A549 (cell line): ENCODE data around the gene NMT1. TPM values are rescaled to one million over a fixed set of nuclear protein-coding genes. Genes with fewer than 3 reads are reported as not detected.

Experiments used
- ATAC-seq, 2 experiments: fragments of 200-7000 bp in 1 of 2; fragments of >200 bp in 1 of 2; cut with Nextera tagmentation in 1 of 2; cut with Tn5 transposase in 1 of 2; 3 replicates each; pipeline versions ENCODE4 v1.8.0 to v1.9.1; 2018 to 2020; ENCODE audit warnings: mild to moderate bottlenecking in 1 of 2, moderate library complexity in 1 of 2
- CTCF ChIA-PET: fragments of 300-600 bp; sonication (Branson Sonifier 250); formaldehyde crosslinking; extraction: SDS; loops from one replicate; lab custom pipeline; 2021; ENCODE audit warnings: antibody characterized with exemption, inconsistent platforms; lab: Yijun Ruan, JAX
- POLR2A ChIA-PET: fragments of 350-600 bp; formaldehyde crosslinking; extraction: SDS; loops from one replicate; lab custom pipeline; 2021; ENCODE audit warnings: antibody characterized with exemption, inconsistent platforms; lab: Yijun Ruan, JAX
- DNase-seq, 2 experiments: peaks; one replicate each; pipeline versions ENCODE4 v3.0.0 to v3.0.0-alpha.2; 2011 to 2016; ENCODE audit warnings: low read depth in 1 of 2, low spot score in 1 of 2
- FAIRE-seq: peaks from 2 replicates; lab custom pipeline; 2011; peaks lifted over from hg19 to GRCh38; lab: Jason Lieb, UNC
- H3K27ac ChIP-seq, 2 experiments: fragments of >200 bp; sonication (Bioruptor Twin); formaldehyde crosslinking; 3 replicates each; pipeline ENCODE4 v1.5.1; 2016 to 2017
- H3K4me1 ChIP-seq: fragments of >200 bp; sonication (Bioruptor Twin); formaldehyde crosslinking; 3 replicates; pipeline ENCODE4 v1.6.1; 2016
- H3K4me2 ChIP-seq: fragments of >200 bp; sonication (Bioruptor Twin); formaldehyde crosslinking; 3 replicates; pipeline ENCODE4 v1.6.1; 2016
- H3K4me3 ChIP-seq: fragments of >200 bp; sonication (Bioruptor Twin); formaldehyde crosslinking; 3 replicates; pipeline ENCODE4 v1.5.1; 2016
- H3K9me3 ChIP-seq: fragments of >200 bp; sonication (Bioruptor Twin); formaldehyde crosslinking; 3 replicates; pipeline ENCODE4 v1.6.1; 2016
- BHLHE40 ChIP-seq: IDR thresholded peaks from 2 replicates; pipeline ENCODE4 v1.6.1; 2012; ENCODE audit warnings: low read depth, low read length, inconsistent platforms
- CBX2 ChIP-seq: fragments of 200-600 bp; sonication (generic); IDR thresholded peaks from 2 replicates; pipeline ENCODE4 v1.6.1; 2016; ENCODE audit warnings: low read depth, mild to moderate bottlenecking, borderline replicate concordance
- CHD2 ChIP-seq: fragments of 150-350 bp; IDR thresholded peaks from 2 replicates; pipeline ENCODE4 v1.6.1; 2014; ENCODE audit warnings: low read length; ENCODE audit not compliant: partially characterized antibody
- EHF ChIP-seq: fragments of 250-450 bp; sonication (Bioruptor Pico); IDR thresholded peaks from 2 replicates; pipeline ENCODE4 v1.5.0; 2020; ENCODE audit warnings: mild to moderate bottlenecking
- ESRRA ChIP-seq: fragments of 150-350 bp; IDR thresholded peaks from 2 replicates; pipeline ENCODE4 v1.6.1; 2014; ENCODE audit warnings: mild to moderate bottlenecking, low read length, borderline replicate concordance
- HDAC2 ChIP-seq: fragments of 200-600 bp; sonication (generic); IDR thresholded peaks from 2 replicates; pipeline ENCODE4 v1.6.1; 2016
- JUNB ChIP-seq: fragments of >200 bp; sonication (Bioruptor Twin); formaldehyde crosslinking; IDR thresholded peaks from 2 replicates; pipeline ENCODE4 v1.6.1; 2016
- KDM5A ChIP-seq: fragments of 200-600 bp; sonication (generic); IDR thresholded peaks from 2 replicates; pipeline ENCODE4 v1.6.1; 2016; ENCODE audit warnings: antibody characterized with exemption, mild to moderate bottlenecking
- MYC ChIP-seq: IDR thresholded peaks from 2 replicates; pipeline ENCODE4 v1.6.1; 2012; ENCODE audit warnings: mild to moderate bottlenecking, inconsistent platforms, low read length, improper control_type of control experiment, borderline replicate concordance
- NPAS2 ChIP-seq: fragments of 250-450 bp; sonication (Bioruptor Pico); IDR thresholded peaks from 2 replicates; pipeline ENCODE4 v1.8.0; 2022; ENCODE audit warnings: mild to moderate bottlenecking, moderate library complexity, borderline replicate concordance
- PHF8 ChIP-seq: fragments of 200-600 bp; sonication (generic); IDR thresholded peaks from 2 replicates; pipeline ENCODE4 v1.6.1; 2016; ENCODE audit warnings: low read depth, mild to moderate bottlenecking, antibody characterized with exemption, moderate library complexity, borderline replicate concordance
- RAD21 ChIP-seq, 2 experiments: fragments of >200 bp in 1 of 2; sonication (Bioruptor Twin) in 1 of 2; formaldehyde crosslinking in 1 of 2; IDR thresholded peaks in 1 of 2; conservative IDR thresholded peaks in 1 of 2; 2 replicates in 1 of 2; 3 replicates in 1 of 2; pipeline ENCODE4 v1.6.1; 2012 to 2018; ENCODE audit warnings: inconsistent platforms in 1 of 2
- RFX5 ChIP-seq: fragments of 450-650 bp; IDR thresholded peaks from 2 replicates; pipeline ENCODE4 v1.7.1; 2014; ENCODE audit warnings: antibody characterized with exemption, mild to moderate bottlenecking, moderate library complexity
- RNF2 ChIP-seq: fragments of 200-600 bp; sonication (generic); IDR thresholded peaks from 2 replicates; pipeline ENCODE4 v1.6.1; 2016; ENCODE audit warnings: low read depth, mild to moderate bottlenecking, antibody characterized with exemption, moderate library complexity, borderline replicate concordance
- SMC3 ChIP-seq: fragments of >200 bp; sonication (Bioruptor Twin); formaldehyde crosslinking; IDR thresholded peaks from 3 replicates; pipeline ENCODE4 v1.6.1; 2018; ENCODE audit warnings: inconsistent platforms
- ZC3H11A ChIP-seq: fragments of 450-650 bp; IDR thresholded peaks from 2 replicates; pipeline ENCODE4 v1.6.1; 2014; ENCODE audit warnings: antibody characterized with exemption, mild to moderate bottlenecking
- ZFP36 ChIP-seq: fragments of 450-650 bp; IDR thresholded peaks from 2 replicates; pipeline ENCODE4 v1.6.1; 2014; ENCODE audit warnings: borderline replicate concordance; ENCODE audit not compliant: partially characterized antibody
- ZNF302 ChIP-seq: fragments of 250-450 bp; sonication (Bioruptor Pico); IDR thresholded peaks from 2 replicates; pipeline ENCODE4 v1.9.0; 2021; ENCODE audit warnings: inconsistent platforms, mild to moderate bottlenecking, moderate library complexity
- WGBS: methylation state at CpG from one replicate; pipeline ENCODE4 v1.1.6; 2017; ENCODE audit errors: missing lambda C conversion rate; 5-methylcytosine and 5-hydroxymethylcytosine counted together
- polyA plus RNA-seq, 4 experiments: library from polyadenylated mRNA; depleted of rRNA in 3 of 4; stranded (reverse); fragments of >200 nt; fragmentation: RNase III in 1 of 4; extraction: RNeasy Plus Mini Kit Qiagen cat#74134 plus additional on column Dnase treatment in 1 of 4; gene quantifications; 2 replicates in 3 of 4; 3 replicates in 1 of 4; pipeline ENCODE4 v1.2.3, GENCODE V29; 2011 to 2017
- TF ChIP-seq, protein P1 (sequence below): fragments of >200 bp; sonication (Bioruptor Twin); formaldehyde crosslinking; IDR thresholded peaks from 3 replicates; pipeline ENCODE4 v1.5.1; 2016
- TF ChIP-seq, protein P2 (sequence below): fragments of 200-600 bp; sonication (generic); IDR thresholded peaks from 2 replicates; pipeline ENCODE4 v1.6.1; 2016; ENCODE audit warnings: antibody characterized with exemption, mild to moderate bottlenecking, moderate library complexity
- TF ChIP-seq, protein P3 (sequence below): fragments of >200 bp; sonication (Bioruptor Twin); formaldehyde crosslinking; IDR thresholded peaks from 3 replicates; pipeline ENCODE4 v1.6.1; 2016
- TF ChIP-seq, protein P4 (sequence below): fragments of 250-450 bp; sonication (Bioruptor Pico); IDR thresholded peaks from 2 replicates; pipeline ENCODE4 v1.5.0; 2021; ENCODE audit warnings: mild to moderate bottlenecking, moderate library complexity, borderline replicate concordance
- TF ChIP-seq, protein P5 (sequence below): fragments of 250-450 bp; sonication (Bioruptor Pico); IDR thresholded peaks from 2 replicates; pipeline ENCODE4 v1.5.0; 2020; ENCODE audit warnings: low read depth, mild to moderate bottlenecking, moderate library complexity
- TF ChIP-seq, protein P6 (sequence below): IDR thresholded peaks from 2 replicates; pipeline ENCODE4 v1.6.1; 2012
- TF ChIP-seq, protein P7 (sequence below): IDR thresholded peaks from 2 replicates; pipeline ENCODE4 v1.6.1; 2012; ENCODE audit warnings: low read depth, borderline replicate concordance

NMT1 gene
- polyA plus RNA-seq, 2 of the 4 experiments (the other 2 are of a cell fraction), result 82.9 to 270 TPM

DNA sequence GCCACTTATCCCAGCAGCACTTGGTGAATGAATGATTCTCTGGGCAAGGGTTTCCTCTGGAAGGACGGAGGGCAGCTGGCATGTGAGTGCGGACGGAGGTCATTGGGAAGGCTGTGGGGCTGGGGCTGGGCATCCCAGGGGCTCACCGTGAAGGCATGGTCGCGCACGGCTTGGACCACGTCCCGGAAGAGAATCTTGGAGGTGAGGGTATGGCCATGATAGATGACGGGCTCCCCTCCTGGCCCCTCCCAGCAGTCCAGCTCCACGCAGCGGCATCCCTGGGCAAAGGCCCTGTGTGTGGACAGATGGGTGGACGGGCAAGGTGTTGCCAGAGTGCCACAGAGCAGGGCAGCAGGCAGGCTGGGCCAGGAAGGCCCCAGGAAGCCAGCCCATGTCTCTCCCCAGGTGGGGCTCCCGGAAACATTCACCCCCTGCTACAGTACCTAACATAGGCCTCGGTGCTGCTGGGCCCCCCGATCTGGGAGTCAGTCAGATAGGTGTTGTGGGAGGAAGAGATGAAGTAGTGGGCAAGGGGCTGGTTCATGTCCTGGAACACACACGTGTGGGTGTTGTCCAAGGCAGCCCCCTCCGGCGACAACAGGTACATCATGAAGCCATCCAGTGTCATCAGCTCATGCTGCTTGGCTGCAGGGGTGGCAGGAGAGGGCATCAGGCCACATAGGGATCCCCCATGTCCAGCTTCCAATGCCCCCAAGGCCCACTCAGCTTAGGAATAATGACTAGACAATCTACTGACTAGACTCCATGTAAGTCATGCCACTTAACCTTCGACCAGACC lies 56.9 kb downstream of the NMT1 start:
- no peak overlapping the region for H3K4me3 ChIP-seq
- H3K9me3 ChIP-seq, result no peaks in the 10 kb centered on the region
- FAIRE-seq (no peak), ATAC-seq (no peak), DNase-seq (no peak)
- 97% methylated on average over 20 of the region's 20 CpGs for WGBS
- peak overlapping the region in 1 of 2 experiments; percentile 7; a peak in 1 of 6 replicates for H3K27ac ChIP-seq
- TF ChIP-seq RNF2 (no peak), HDAC2 (no peak), NPAS2 (no peak), RAD21 (conservative IDR thresholded peaks at IDR 0.05 in 1 of 2, IDR thresholded peaks at IDR 0.05 in 1 of 2) (no peak), EHF (no peak), ZNF302 (CRISPR knock-in tag) (no peak), ESRRA (no peak), MYC (no peak), CHD2 (no peak), PHF8 (no peak), CBX2 (no peak), ZC3H11A (no peak)
- TF ChIP-seq, protein P1, sequence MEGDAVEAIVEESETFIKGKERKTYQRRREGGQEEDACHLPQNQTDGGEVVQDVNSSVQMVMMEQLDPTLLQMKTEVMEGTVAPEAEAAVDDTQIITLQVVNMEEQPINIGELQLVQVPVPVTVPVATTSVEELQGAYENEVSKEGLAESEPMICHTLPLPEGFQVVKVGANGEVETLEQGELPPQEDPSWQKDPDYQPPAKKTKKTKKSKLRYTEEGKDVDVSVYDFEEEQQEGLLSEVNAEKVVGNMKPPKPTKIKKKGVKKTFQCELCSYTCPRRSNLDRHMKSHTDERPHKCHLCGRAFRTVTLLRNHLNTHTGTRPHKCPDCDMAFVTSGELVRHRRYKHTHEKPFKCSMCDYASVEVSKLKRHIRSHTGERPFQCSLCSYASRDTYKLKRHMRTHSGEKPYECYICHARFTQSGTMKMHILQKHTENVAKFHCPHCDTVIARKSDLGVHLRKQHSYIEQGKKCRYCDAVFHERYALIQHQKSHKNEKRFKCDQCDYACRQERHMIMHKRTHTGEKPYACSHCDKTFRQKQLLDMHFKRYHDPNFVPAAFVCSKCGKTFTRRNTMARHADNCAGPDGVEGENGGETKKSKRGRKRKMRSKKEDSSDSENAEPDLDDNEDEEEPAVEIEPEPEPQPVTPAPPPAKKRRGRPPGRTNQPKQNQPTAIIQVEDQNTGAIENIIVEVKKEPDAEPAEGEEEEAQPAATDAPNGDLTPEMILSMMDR, result no peak
- TF ChIP-seq, protein P2, sequence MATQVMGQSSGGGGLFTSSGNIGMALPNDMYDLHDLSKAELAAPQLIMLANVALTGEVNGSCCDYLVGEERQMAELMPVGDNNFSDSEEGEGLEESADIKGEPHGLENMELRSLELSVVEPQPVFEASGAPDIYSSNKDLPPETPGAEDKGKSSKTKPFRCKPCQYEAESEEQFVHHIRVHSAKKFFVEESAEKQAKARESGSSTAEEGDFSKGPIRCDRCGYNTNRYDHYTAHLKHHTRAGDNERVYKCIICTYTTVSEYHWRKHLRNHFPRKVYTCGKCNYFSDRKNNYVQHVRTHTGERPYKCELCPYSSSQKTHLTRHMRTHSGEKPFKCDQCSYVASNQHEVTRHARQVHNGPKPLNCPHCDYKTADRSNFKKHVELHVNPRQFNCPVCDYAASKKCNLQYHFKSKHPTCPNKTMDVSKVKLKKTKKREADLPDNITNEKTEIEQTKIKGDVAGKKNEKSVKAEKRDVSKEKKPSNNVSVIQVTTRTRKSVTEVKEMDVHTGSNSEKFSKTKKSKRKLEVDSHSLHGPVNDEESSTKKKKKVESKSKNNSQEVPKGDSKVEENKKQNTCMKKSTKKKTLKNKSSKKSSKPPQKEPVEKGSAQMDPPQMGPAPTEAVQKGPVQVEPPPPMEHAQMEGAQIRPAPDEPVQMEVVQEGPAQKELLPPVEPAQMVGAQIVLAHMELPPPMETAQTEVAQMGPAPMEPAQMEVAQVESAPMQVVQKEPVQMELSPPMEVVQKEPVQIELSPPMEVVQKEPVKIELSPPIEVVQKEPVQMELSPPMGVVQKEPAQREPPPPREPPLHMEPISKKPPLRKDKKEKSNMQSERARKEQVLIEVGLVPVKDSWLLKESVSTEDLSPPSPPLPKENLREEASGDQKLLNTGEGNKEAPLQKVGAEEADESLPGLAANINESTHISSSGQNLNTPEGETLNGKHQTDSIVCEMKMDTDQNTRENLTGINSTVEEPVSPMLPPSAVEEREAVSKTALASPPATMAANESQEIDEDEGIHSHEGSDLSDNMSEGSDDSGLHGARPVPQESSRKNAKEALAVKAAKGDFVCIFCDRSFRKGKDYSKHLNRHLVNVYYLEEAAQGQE, result no peak
- H3K4me1 ChIP-seq, result peaks cover 23% of the 10 kb centered on the region
- ChIA-PET POLR2A (interaction anchor here (0.6 to 1.5 kb wide), 2 partner anchors 43 to 57 kb away, joined by 3 to 4 read pairs; partner anchors contain the start of gene NMT1), CTCF (interaction anchor here (0.8 to 12.0 kb wide), 12 partner anchors 9 to 200 kb away, joined by 3 to 288 read pairs (median 4); partner anchors contain the start of genes ACBD4, HEXIM1 and PLCD3)
- H3K4me2 ChIP-seq, result no peak overlapping the region

DNA sequence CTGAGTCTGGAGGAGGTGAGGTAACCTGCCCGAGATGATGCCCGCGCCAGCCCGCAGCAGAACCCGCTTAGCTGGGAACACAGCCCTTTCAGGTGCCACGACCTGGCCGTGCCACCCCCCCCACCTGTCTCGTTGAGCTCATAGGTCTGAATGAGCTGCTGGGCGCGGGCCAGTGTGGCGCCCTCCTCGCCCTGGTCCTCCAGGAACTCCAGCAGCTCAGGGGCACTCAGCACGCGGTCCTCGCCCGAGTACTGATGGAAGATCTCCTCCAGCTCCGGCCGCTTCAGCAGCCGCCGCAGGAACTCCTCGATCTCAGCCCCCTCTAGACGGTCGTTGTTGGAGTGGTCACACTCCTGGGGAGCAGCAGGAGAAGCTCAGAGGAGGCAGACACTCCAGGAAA lies 57.6 kb downstream of the NMT1 start:
- Histone ChIP-seq H3K27ac (no peak overlapping the region), H3K4me3 (no peak overlapping the region), H3K9me3 (no peaks in the 10 kb centered on the region), H3K4me1 (peaks cover 29% of the 10 kb centered on the region), H3K4me2 (no peak overlapping the region)
- DNase-seq, result no peak
- ChIA-PET POLR2A (interaction anchor here (0.8 to 1.5 kb wide), 2 partner anchors 13 to 58 kb away, joined by 4 read pairs; partner anchors contain the start of gene NMT1), CTCF (interaction anchor here (0.6 to 12.0 kb wide), 12 partner anchors 10 to 200 kb away, joined by 3 to 288 read pairs (median 6); partner anchors contain the start of genes ACBD4, HEXIM1 and PLCD3)
- no peak for FAIRE-seq
- WGBS, result 90% methylated on average over 23 of the region's 23 CpGs
- no peak for ATAC-seq
- no peak for TF ChIP-seq SMC3
- TF ChIP-seq, protein P3, sequence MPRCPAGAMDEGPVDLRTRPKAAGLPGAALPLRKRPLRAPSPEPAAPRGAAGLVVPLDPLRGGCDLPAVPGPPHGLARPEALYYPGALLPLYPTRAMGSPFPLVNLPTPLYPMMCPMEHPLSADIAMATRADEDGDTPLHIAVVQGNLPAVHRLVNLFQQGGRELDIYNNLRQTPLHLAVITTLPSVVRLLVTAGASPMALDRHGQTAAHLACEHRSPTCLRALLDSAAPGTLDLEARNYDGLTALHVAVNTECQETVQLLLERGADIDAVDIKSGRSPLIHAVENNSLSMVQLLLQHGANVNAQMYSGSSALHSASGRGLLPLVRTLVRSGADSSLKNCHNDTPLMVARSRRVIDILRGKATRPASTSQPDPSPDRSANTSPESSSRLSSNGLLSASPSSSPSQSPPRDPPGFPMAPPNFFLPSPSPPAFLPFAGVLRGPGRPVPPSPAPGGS, result no peak
- TF ChIP-seq, protein P4, sequence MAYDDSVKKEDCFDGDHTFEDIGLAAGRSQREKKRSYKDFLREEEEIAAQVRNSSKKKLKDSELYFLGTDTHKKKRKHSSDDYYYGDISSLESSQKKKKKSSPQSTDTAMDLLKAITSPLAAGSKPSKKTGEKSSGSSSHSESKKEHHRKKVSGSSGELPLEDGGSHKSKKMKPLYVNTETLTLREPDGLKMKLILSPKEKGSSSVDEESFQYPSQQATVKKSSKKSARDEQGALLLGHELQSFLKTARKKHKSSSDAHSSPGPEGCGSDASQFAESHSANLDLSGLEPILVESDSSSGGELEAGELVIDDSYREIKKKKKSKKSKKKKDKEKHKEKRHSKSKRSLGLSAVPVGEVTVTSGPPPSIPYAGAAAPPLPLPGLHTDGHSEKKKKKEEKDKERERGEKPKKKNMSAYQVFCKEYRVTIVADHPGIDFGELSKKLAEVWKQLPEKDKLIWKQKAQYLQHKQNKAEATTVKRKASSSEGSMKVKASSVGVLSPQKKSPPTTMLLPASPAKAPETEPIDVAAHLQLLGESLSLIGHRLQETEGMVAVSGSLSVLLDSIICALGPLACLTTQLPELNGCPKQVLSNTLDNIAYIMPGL, result no peak
- no peak for TF ChIP-seq ZFP36
- TF ChIP-seq JUNB, result no peak
- TF ChIP-seq, protein P5, sequence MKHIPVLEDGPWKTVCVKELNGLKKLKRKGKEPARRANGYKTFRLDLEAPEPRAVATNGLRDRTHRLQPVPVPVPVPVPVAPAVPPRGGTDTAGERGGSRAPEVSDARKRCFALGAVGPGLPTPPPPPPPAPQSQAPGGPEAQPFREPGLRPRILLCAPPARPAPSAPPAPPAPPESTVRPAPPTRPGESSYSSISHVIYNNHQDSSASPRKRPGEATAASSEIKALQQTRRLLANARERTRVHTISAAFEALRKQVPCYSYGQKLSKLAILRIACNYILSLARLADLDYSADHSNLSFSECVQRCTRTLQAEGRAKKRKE (CRISPR knock-in tag), result no peak
- TF ChIP-seq NPAS2, result no peak
- TF ChIP-seq, protein P6, sequence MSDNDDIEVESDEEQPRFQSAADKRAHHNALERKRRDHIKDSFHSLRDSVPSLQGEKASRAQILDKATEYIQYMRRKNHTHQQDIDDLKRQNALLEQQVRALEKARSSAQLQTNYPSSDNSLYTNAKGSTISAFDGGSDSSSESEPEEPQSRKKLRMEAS, result no peak
- no peak for TF ChIP-seq BHLHE40
- TF ChIP-seq RFX5, result no peak
- no peak for TF ChIP-seq KDM5A
- TF ChIP-seq, protein P7, sequence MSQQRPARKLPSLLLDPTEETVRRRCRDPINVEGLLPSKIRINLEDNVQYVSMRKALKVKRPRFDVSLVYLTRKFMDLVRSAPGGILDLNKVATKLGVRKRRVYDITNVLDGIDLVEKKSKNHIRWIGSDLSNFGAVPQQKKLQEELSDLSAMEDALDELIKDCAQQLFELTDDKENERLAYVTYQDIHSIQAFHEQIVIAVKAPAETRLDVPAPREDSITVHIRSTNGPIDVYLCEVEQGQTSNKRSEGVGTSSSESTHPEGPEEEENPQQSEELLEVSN, result no peak
